Activated T-helper 2 cell treated with anti-CD3 and anti-CD28 coated beads, Interferon-gamma antibody, Interleukin-2, Interleukin-4, amounts not matched to agents 10 μg/mL and 5 μg/mL and 100 μg/mL, durations not matched to agents 14 hours and 24 hours and 36 hours (primary cell): ENCODE data around the gene RAB37. TPM values are rescaled to one million over a fixed set of nuclear protein-coding genes. Genes with fewer than 3 reads are reported as not detected.

Source experiments
- DNase-seq: peaks from one replicate; pipeline ENCODE4 v3.0.0; 2021; ENCODE audit warnings: low spot score
- H3K27ac Mint-ChIP-seq: one replicate; pipeline ENCODE4 v1.8.0; 2021; ENCODE audit warnings: mixed read lengths
- H3K27me3 Mint-ChIP-seq: one replicate; pipeline ENCODE4 v1.8.0; 2021; ENCODE audit warnings: low read depth, mixed read lengths
- H3K36me3 Mint-ChIP-seq: one replicate; pipeline ENCODE4 v1.8.0; 2021; ENCODE audit warnings: low read depth, mixed read lengths
- H3K4me1 Mint-ChIP-seq: one replicate; pipeline ENCODE4 v1.8.0; 2021; ENCODE audit warnings: low read depth, mixed read lengths
- H3K4me3 Mint-ChIP-seq: one replicate; pipeline ENCODE4 v1.8.0; 2021; ENCODE audit warnings: low read depth, mild to moderate bottlenecking, moderate library complexity, mixed read lengths
- H3K9me3 Mint-ChIP-seq: one replicate; pipeline ENCODE4 v1.8.0; 2021; ENCODE audit warnings: mixed read lengths
- intact Hi-C: fragments of 100-400 bp; cut with micrococcal nuclease; formaldehyde crosslinking; loops from one replicate; pipeline ENCODE4 v1.15.1; 2023
- total RNA-seq: library from RNA; stranded (reverse); gene quantifications from 2 replicates; pipeline ENCODE4 v1.2.3, GENCODE V29; 2022

Gene RAB37, protein sequence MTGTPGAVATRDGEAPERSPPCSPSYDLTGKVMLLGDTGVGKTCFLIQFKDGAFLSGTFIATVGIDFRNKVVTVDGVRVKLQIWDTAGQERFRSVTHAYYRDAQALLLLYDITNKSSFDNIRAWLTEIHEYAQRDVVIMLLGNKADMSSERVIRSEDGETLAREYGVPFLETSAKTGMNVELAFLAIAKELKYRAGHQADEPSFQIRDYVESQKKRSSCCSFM
- total RNA-seq = 9.7 and 12.1 TPM in 2 replicates

DNA sequence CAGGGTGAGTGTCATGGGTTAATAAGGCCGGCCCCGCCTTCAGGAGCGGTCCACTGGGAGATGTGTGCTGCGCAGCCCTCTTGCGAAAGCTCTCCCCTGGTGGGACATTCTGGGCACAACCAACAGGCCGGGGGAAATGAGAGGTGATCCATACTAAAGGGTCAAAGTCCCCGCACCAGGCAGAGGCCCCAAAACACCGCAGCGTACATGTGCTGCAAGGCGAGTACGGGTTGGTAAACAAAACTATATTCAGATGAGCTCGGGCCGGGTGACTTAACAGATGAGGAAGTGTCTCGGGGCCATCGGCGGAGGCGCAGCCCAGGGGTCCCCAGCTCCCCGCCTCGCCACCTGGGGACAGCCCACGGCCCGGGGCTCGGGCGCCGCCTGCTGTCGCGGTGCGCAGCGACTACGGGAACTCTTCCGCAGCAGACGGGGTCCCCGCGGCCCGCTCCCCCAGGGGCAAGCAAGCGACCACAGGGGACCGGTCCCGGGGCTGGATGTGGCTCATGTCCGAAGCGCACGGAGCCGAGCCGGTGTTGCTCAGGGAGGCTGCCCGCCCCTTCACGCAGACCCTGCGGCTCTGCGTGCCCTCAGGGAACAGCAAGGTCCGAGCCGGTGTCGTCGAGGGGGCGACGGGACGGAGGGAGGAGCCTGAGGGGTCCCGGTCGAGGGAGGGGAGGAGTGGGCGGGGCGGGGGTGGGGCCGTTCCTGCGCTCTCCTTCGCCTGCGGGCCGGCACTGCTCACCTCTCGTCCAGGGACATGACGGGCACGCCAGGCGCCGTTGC lies at the start of gene RAB37:
RAB37 (plus strand) TSS at position 744 of the 786 bp plus-strand sequence; CDS start at position 761, 17 bp downstream.
- H3K4me1 Mint-ChIP-seq = peaks cover 41% of the 10 kb centered on the region
- H3K9me3 Mint-ChIP-seq = no peaks in the 10 kb centered on the region
- intact Hi-C loops = loop anchor here (1.0 to 5.0 kb wide), 2 partner anchors 79 to 169 kb away; partner anchors contain the start of gene CD300H
- H3K27ac Mint-ChIP-seq = peak within 1 kb of the TSS; percentile 87
- H3K4me3 Mint-ChIP-seq = peak within 1 kb of the TSS; percentile 84
- H3K36me3 Mint-ChIP-seq = no peaks in the 10 kb centered on the region
- peaks cover 9% of the 10 kb centered on the region for H3K27me3 Mint-ChIP-seq
- DNase-seq = peak; percentile 35

DNA sequence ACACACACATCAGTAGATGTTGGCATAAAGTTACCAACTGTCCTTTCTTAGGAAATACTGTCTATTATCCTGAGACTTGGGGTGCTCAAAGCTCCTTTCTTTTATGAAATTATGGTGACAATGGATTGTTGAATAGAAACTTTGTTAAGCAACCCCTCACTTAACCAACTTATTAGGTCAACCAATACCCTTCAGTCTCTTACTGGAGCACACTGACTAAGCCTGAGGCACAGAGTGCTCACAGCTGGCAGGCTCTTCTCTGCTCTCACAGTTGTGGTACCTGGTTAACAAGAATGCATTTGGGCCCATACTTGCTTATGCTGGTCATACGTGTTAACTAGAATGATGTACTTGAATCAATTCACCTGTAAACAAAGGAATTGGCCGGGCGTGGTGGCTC lies 49.2 kb upstream of the RAB37 start:
- no peaks in the 10 kb centered on the region for H3K9me3 Mint-ChIP-seq
- no peak overlapping the region for H3K4me3 Mint-ChIP-seq
- no peak overlapping the region for H3K27ac Mint-ChIP-seq
- DNase-seq = no peak
- no peaks in the 10 kb centered on the region for H3K36me3 Mint-ChIP-seq
- intact Hi-C loops = no loop called here
- peaks cover 18% of the 10 kb centered on the region for H3K27me3 Mint-ChIP-seq
- peaks cover 18% of the 10 kb centered on the region for H3K4me1 Mint-ChIP-seq

GRCh38 chr17:74690409-74690825 lies 46.6 kb upstream of the RAB37 start:
- intact Hi-C loops = no loop called here
- H3K4me1 Mint-ChIP-seq = peaks cover 18% of the 10 kb centered on the region
- H3K9me3 Mint-ChIP-seq = peaks cover 4% of the 10 kb centered on the region

GRCh38 chr17:74691151-74691550 lies 45.9 kb upstream of the RAB37 start:
- intact Hi-C loops = no loop called here
- Mint-ChIP-seq H3K9me3 (peaks cover 4% of the 10 kb centered on the region), H3K4me1 (peaks cover 18% of the 10 kb centered on the region), H3K27me3 (peaks cover 12% of the 10 kb centered on the region), H3K36me3 (no peaks in the 10 kb centered on the region), H3K4me3 (no peak overlapping the region), H3K27ac (no peak overlapping the region)
- no peak for DNase-seq

More at GRCh38 chr17:74690409-74690825, 46.6 kb upstream of the RAB37 start:
- Mint-ChIP-seq H3K27me3 (peaks cover 15% of the 10 kb centered on the region), H3K27ac (no peak overlapping the region), H3K4me3 (no peak overlapping the region), H3K36me3 (no peaks in the 10 kb centered on the region)
- no peak for DNase-seq

DNA sequence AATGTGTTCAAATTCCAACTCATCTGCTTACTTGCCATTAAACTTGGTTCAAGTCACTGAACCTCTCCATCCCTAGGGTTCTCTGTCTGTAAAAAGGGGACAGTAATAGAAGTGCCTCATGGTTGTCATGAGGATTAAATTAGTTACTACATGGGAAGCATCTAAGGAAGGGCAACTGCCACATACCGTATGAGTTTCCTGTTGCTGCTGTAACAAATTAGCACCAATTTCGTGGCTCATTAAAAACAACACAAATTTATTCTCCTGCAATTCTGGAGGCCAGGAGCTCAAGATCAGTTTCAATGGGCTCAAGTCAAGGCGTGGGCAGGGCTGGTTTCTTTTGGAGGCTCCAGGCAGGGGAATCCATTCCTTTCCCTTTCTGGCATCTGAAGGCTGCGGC lies 43.0 kb upstream of the RAB37 start:
- peaks cover 4% of the 10 kb centered on the region for H3K9me3 Mint-ChIP-seq
- H3K27me3 Mint-ChIP-seq = peaks cover 11% of the 10 kb centered on the region
- H3K4me3 Mint-ChIP-seq = no peak overlapping the region
- intact Hi-C loops = no loop called here
- peaks cover 13% of the 10 kb centered on the region for H3K4me1 Mint-ChIP-seq
- H3K27ac Mint-ChIP-seq = no peak overlapping the region
- no peak for DNase-seq
- no peaks in the 10 kb centered on the region for H3K36me3 Mint-ChIP-seq

GRCh38 chr17:74695629-74696028 lies 41.4 kb upstream of the RAB37 start:
- Mint-ChIP-seq H3K4me1 (peaks cover under 1% of the 10 kb centered on the region), H3K36me3 (no peaks in the 10 kb centered on the region), H3K4me3 (no peak overlapping the region), H3K9me3 (peaks cover 4% of the 10 kb centered on the region), H3K27me3 (peaks cover 11% of the 10 kb centered on the region), H3K27ac (no peak overlapping the region)
- intact Hi-C loops = no loop called here
- DNase-seq = no peak

GRCh38 chr17:74697515-74697914 lies 39.5 kb upstream of the RAB37 start:
- H3K4me1 Mint-ChIP-seq = peaks cover 2% of the 10 kb centered on the region
- no peak overlapping the region for H3K4me3 Mint-ChIP-seq
- intact Hi-C loops = no loop called here
- H3K27ac Mint-ChIP-seq = no peak overlapping the region
- peaks cover 13% of the 10 kb centered on the region for H3K27me3 Mint-ChIP-seq
- no peak for DNase-seq
- peaks cover 4% of the 10 kb centered on the region for H3K9me3 Mint-ChIP-seq
- no peaks in the 10 kb centered on the region for H3K36me3 Mint-ChIP-seq

DNA sequence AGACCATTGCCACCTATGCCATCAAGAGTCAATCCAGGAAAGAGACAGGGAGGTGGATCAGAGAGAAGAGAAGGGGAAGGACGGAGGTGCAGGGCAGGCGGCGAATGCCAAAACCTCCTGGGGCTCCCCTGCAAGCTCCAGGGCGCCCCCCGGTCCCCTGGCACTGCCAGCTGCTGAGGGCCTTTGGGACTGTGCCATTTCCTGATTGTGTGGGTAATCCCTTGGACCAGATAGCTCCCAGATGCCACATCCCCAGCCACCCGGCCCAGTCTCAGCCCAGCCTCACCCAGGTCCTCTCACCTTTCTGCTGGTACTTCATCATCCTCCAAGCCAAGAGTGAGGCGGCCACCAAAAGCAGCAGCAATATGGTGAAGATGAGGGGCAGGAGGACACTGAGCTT lies 39.0 kb upstream of the RAB37 start:
- intact Hi-C loops = no loop called here
- Mint-ChIP-seq H3K36me3 (no peaks in the 10 kb centered on the region), H3K4me3 (no peak overlapping the region), H3K27ac (no peak overlapping the region), H3K9me3 (peaks cover 4% of the 10 kb centered on the region), H3K27me3 (peaks cover 11% of the 10 kb centered on the region), H3K4me1 (peaks cover 2% of the 10 kb centered on the region)
- no peak for DNase-seq

DNA sequence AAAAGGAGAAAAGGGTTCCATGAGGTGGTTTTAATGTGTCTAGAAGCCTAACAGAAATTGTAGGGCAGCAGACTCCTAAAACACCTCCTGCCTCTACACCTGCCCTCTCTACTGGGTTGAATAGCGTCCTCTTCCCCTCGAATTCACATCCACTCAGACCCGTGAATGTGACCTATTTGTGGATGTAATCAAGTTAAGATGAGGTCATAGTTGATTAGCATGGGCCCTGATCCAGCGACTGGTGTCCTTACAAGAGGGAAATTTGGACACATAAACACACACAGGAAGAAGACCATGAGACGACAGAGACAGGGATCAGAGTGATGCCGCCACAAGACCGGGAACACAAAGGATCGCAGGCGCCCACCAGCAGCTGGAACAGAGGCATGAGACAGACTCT lies 37.8 kb upstream of the RAB37 start:
- no peak for DNase-seq
- peaks cover 3% of the 10 kb centered on the region for H3K9me3 Mint-ChIP-seq
- no peak overlapping the region for H3K4me3 Mint-ChIP-seq
- no peaks in the 10 kb centered on the region for H3K36me3 Mint-ChIP-seq
- intact Hi-C loops = no loop called here
- peaks cover 2% of the 10 kb centered on the region for H3K4me1 Mint-ChIP-seq
- H3K27ac Mint-ChIP-seq = no peak overlapping the region
- peaks cover 8% of the 10 kb centered on the region for H3K27me3 Mint-ChIP-seq

DNA sequence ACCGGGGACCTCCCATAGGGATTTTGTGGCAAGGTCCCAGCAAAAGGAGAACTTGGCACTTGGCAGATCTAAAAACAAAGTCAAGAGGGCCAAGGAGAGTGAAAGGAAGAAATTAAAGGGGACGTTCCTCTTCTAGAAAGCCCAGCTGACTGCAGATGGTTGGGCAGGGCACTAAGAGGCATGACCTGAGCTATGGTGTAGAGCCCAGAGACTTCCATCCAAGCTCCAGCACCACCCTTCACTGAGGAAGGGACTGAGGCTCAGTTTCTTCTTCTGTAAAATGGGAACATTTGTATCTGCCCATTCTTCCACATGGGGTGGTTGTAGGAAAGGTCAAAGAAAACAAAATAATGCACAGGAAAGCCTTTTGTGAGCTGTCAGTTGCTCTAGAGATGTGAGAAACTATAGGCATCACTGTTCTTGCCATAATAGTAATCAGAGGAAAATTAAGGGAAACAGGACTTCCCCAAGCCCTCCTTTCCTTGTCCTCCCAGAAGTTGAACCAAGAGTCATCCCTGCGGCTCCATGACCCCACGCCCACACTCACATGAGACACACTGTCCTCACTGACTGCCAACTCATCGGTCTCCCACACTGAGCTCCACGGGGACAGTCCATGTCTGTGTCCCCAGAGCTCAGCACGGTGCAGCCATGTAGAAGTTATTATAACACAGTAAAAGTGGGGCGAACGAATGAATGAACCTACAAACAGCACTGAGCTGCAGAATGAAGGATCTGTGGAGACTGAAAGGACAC lies 34.8 kb upstream of the RAB37 start:
- H3K36me3 Mint-ChIP-seq = no peaks in the 10 kb centered on the region
- intact Hi-C loops = no loop called here
- no peak overlapping the region for H3K4me3 Mint-ChIP-seq
- H3K27ac Mint-ChIP-seq = no peak overlapping the region
- no peaks in the 10 kb centered on the region for H3K9me3 Mint-ChIP-seq
- DNase-seq = no peak
- H3K27me3 Mint-ChIP-seq = peaks cover 13% of the 10 kb centered on the region
- H3K4me1 Mint-ChIP-seq = peaks cover 2% of the 10 kb centered on the region

DNA sequence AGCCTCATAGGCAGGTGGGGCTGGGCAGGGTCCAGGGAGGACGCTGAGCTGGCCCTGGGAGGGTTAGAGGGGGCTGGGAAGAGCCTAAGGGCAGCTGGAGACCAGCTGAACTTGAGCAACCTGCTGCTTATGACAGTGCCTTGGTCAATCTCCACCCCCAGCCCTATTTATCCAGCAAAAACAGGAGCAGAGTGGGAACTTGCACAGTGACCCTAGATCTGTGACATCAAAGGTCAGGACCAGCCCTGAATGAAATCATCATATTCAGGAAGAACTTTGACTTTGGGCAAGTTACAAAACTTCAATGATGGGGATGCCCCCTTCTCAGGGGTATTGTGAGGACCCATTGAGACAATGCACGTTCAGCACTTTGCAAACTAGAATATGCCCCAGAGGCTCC lies 33.7 kb upstream of the RAB37 start:
- DNase-seq = no peak
- no peak overlapping the region for H3K27ac Mint-ChIP-seq
- peaks cover 2% of the 10 kb centered on the region for H3K4me1 Mint-ChIP-seq
- intact Hi-C loops = no loop called here
- no peak overlapping the region for H3K4me3 Mint-ChIP-seq
- peaks cover 14% of the 10 kb centered on the region for H3K27me3 Mint-ChIP-seq
- no peaks in the 10 kb centered on the region for H3K9me3 Mint-ChIP-seq
- no peaks in the 10 kb centered on the region for H3K36me3 Mint-ChIP-seq

DNA sequence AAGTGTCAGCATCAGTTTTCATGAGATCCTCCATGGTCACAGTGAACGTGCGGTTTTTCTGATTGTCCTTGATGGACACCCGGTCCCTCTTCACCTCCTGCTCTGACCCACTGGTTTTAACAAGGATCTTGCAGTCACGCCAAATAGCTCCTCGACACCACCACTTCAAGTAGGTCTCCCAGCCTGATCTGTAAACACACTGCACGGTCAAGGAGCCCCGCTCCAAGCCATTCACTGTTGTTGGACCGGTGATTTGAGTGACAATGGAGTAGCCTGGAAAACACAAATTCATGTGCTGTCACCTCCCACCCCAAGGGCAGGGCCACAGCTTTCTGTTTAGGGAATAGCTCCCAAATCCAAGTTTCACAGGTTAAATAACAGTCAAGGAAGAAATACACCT lies 32.5 kb upstream of the RAB37 start:
- Mint-ChIP-seq H3K36me3 (no peaks in the 10 kb centered on the region), H3K27me3 (peaks cover 16% of the 10 kb centered on the region), H3K9me3 (no peaks in the 10 kb centered on the region), H3K27ac (no peak overlapping the region), H3K4me3 (no peak overlapping the region), H3K4me1 (peaks cover 2% of the 10 kb centered on the region)
- intact Hi-C loops = no loop called here
- DNase-seq = no peak
